Ovary (tissue), 9 donors: ENCODE data around the gene CRPPA. TPM values are rescaled to one million over a fixed set of nuclear protein-coding genes. Genes with fewer than 3 reads are reported as not detected.

Experiments used
- DNase-seq, 5 donors: peaks; one replicate each; pipeline ENCODE4 v3.0.0-alpha.2; 2019 to 2020
- H3K27ac ChIP-seq, 2 donors: fragments of 200-600 bp; one replicate each; pipeline versions ENCODE4 v1.5.1 to v1.8.0; 2019 to 2022
- H3K27me3 ChIP-seq: fragments of 200-600 bp; one replicate; pipeline ENCODE4 v1.8.0; 2022
- H3K36me3 ChIP-seq: fragments of 200-600 bp; sonication (generic); one replicate; pipeline ENCODE4 v1.5.1; 2019
- H3K4me1 ChIP-seq: one replicate; pipeline ENCODE4 v1.8.1; 2013; ENCODE audit warnings: mild to moderate bottlenecking, moderate library complexity; ENCODE audit not compliant: insufficient read depth
- H3K4me3 ChIP-seq: fragments of 200-600 bp; sonication (generic); one replicate; pipeline ENCODE4 v1.5.1; 2017
- H3K9me3 ChIP-seq, 2 donors: fragments of 200-600 bp in 1 of 2; sonication (generic) in 1 of 2; one replicate each; pipeline versions ENCODE4 v1.5.1 to v1.8.1; 2013 to 2019; ENCODE audit warnings: mild to moderate bottlenecking in 1 of 2, moderate library complexity in 1 of 2
- EP300 ChIP-seq: sonication (generic); formaldehyde crosslinking; IDR thresholded peaks from one replicate; pipeline ENCODE4 v1.6.1; 2017; ENCODE audit warnings: antibody characterized with exemption
- POLR2A ChIP-seq: fragments of 450-650 bp; IDR thresholded peaks from one replicate; pipeline ENCODE4 v1.6.1; 2017; ENCODE audit warnings: antibody characterized with exemption, mild to moderate bottlenecking, moderate library complexity
- WGBS, 3 donors: extraction: QIAGEN DNeasy Blood & Tissue Kit in 1 of 3; methylation state at CpG; one replicate each; pipeline versions ENCODE4 v1.1.5 to v1.1.7; 2013 to 2017; 5-methylcytosine and 5-hydroxymethylcytosine counted together
- intact Hi-C, 4 donors: fragments of 100-400 bp; cut with DNase I; formaldehyde crosslinking; loops; one replicate each; pipeline versions ENCODE4 v1.11.0 to v1.15.1; 2022 to 2023
- polyA plus RNA-seq, 2 donors: library from polyadenylated mRNA; stranded (reverse); fragments of 200-250 nt in 1 of 2; fragments of 350-450 nt in 1 of 2; fragmentation: Illumina TruSeq in 1 of 2; extraction: RNeasy Lipid Tissue Mini Kit (QIAGEN cat#74804) in 1 of 2; gene quantifications; one replicate each; pipeline ENCODE4 v1.2.3, GENCODE V29; 2013 to 2014
- total RNA-seq, 7 donors: library from RNA; depleted of rRNA in 2 of 7; stranded (reverse); fragments of >200 nt in 2 of 7; fragmentation: NEBNext Ultra II Directional in 3 of 7; extraction: Animal tissue kit (Norgen Biotek cat#: 25700) in 3 of 7; gene quantifications; one replicate each; pipeline versions ENCODE4 v1.1.0 to v1.2.4, GENCODE V29; 2016 to 2023
- TF ChIP-seq, protein P1 (sequence below), 3 donors: fragments of 450-650 bp in 2 of 3; fragments of 200-600 bp in 1 of 3; IDR thresholded peaks; one replicate each; pipeline versions ENCODE4 v1.5.1 to v1.8.0; 2016 to 2022; ENCODE audit warnings: antibody characterized with exemption in 3 of 3, mild to moderate bottlenecking in 1 of 3
- donor health status: DM: no; HTN: no; CAD: no; lungs with moderate emphysema.
- donor health status: DM: no; HTN: no; CAD: no.
- donor health status: Bipolar disorder and iron deficiency.
- donor health status: DM: yes; HTN: yes; CAD: no.
- donor health status: DM: no; HTN: no; CAD: no.
- donor health status: DM: yes; HTN: yes; CAD: no.

CRPPA gene
- total and polyA plus RNA-seq, 9 donors = 0.68 to 5.2 (median 3.2) TPM

DNA sequence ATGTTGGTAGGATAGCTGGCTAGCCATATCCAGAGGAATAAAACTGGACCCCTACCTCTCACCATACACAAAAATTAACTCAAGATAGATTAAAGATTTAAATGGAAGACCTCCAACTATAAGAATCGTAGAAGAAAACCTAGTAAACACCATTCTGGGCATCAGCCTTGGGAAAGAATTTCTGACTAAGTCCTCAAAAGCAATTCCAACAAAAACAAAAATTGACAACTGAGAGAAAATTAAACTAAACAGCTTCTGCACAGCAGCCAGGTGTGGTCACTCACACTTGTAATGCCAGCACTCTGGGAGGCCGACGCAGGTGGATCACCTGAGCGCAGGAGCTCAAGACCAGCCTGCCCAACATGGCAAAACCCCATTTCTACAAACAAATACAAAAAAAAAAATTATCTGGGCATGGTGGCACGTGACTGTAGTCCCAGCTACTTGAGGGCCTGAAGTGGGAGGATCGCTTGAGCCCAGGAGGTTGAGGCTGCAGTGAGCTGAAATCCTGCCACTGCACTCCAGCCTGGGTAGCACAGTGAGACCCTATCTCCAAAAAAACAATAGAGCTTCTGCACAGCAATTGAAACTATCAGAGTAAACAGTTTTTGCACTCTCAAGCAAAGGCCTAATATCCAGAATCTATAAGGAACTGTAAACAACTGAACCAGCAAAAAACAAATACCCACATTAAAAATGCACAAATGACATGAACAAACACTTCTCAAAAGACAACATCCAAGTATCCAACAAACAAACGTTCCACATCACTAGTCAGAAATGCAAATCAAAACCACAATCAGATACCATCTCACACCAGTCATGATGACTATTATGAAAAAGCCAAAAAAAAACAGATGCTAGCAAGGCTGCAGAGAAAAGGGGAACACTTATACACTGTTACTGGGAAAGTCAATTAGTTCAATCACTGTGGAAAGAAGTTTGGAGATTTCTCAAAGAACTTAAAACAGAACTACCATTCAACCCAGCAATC is 4.8 kb downstream of the CRPPA start:
- no peaks in the 10 kb centered on the region for H3K9me3 ChIP-seq
- H3K27me3 ChIP-seq = no peaks in the 10 kb centered on the region
- H3K4me3 ChIP-seq = no peak overlapping the region
- intact Hi-C loops = no loop called here
- TF ChIP-seq POLR2A (no peak), EP300 (no peak)
- TF ChIP-seq, protein P1, sequence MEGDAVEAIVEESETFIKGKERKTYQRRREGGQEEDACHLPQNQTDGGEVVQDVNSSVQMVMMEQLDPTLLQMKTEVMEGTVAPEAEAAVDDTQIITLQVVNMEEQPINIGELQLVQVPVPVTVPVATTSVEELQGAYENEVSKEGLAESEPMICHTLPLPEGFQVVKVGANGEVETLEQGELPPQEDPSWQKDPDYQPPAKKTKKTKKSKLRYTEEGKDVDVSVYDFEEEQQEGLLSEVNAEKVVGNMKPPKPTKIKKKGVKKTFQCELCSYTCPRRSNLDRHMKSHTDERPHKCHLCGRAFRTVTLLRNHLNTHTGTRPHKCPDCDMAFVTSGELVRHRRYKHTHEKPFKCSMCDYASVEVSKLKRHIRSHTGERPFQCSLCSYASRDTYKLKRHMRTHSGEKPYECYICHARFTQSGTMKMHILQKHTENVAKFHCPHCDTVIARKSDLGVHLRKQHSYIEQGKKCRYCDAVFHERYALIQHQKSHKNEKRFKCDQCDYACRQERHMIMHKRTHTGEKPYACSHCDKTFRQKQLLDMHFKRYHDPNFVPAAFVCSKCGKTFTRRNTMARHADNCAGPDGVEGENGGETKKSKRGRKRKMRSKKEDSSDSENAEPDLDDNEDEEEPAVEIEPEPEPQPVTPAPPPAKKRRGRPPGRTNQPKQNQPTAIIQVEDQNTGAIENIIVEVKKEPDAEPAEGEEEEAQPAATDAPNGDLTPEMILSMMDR (IDR thresholded peaks at IDR 0.05) = no peak
- H3K36me3 ChIP-seq = no peaks in the 10 kb centered on the region
- DNase-seq = no peak
- 79 to 87% (median 81%) methylated on average over 7 of the region's 7 CpGs for WGBS, 3 donors
- no peaks in the 10 kb centered on the region for H3K4me1 ChIP-seq
- H3K27ac ChIP-seq = no peak overlapping the region

- intact Hi-C loops = no loop called here
Observed at GRCh38 chr7:16412274-16413254, 8.8 kb downstream of the CRPPA start.

DNA sequence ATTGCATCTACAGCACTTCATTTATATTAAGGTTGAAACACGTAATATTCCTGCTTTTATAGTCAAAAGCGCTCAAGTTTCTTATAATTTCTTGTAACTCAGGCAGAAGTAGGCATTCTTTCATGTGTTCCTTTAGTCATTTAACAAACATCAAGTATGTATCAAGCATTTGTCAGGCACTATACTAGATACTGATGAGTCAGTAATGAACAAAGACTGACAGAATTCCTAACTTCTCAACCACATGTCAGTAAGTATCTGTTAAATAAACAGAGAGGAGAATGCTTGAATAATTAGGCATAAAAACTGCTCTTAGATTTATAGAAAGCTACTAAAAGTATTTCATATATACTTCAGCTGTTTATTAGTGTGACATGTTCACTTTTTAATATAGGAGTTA is 9.9 kb downstream of the CRPPA start:
- H3K36me3 ChIP-seq = no peaks in the 10 kb centered on the region
- H3K27me3 ChIP-seq = no peaks in the 10 kb centered on the region
- H3K4me1 ChIP-seq = no peaks in the 10 kb centered on the region
- H3K9me3 ChIP-seq = no peaks in the 10 kb centered on the region
- no peak overlapping the region for H3K27ac ChIP-seq
- DNase-seq = no peak
- H3K4me3 ChIP-seq = no peak overlapping the region
- intact Hi-C loops = no loop called here
- TF ChIP-seq POLR2A (no peak), EP300 (no peak)
- TF ChIP-seq, protein P1 (IDR thresholded peaks at IDR 0.05) = no peak
- 96 to 100% (median 98%) methylated on average over 2 of the region's 2 CpGs for WGBS, 3 donors

More at GRCh38 chr7:16412274-16413254, 8.8 kb downstream of the CRPPA start:
- H3K4me3 ChIP-seq = no peak overlapping the region
- H3K27ac ChIP-seq = no peak overlapping the region
- no peaks in the 10 kb centered on the region for H3K4me1 ChIP-seq
- TF ChIP-seq, protein P1 (IDR thresholded peaks at IDR 0.05) = no peak
- TF ChIP-seq EP300 = no peak
- H3K36me3 ChIP-seq = no peaks in the 10 kb centered on the region
- no peaks in the 10 kb centered on the region for H3K27me3 ChIP-seq
- no peaks in the 10 kb centered on the region for H3K9me3 ChIP-seq
- 68 to 84% (median 78%) methylated on average over 8 of the region's 8 CpGs for WGBS, 3 donors
- DNase-seq = no peak

DNA sequence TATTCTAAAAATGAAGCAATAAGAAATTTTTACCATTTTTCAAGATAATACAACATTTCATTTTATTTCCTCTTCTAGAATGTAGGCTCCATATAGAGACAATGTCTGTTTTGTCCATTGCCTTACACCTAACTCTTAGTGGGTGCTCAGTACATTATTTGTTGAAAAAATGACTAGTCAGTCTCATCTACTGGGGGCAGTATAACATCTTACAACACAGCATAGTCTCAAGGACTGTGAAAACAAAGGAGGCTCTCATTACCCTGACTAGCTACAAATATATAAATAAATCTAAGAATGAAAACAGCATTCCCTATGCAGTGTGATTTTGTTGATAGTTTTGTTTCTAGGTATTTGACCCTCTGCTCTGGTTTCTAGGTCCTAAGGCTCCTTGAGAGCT is 11.6 kb downstream of the CRPPA start:
- no peak for TF ChIP-seq EP300
- TF ChIP-seq POLR2A = no peak
- TF ChIP-seq, protein P1 (IDR thresholded peaks at IDR 0.05) = no peak
- no peaks in the 10 kb centered on the region for H3K36me3 ChIP-seq
- H3K4me3 ChIP-seq = no peak overlapping the region
- intact Hi-C loops = loop anchor here in 1 of 4 donors (5.0 kb wide), 1 partner anchor 283 kb away; no protein-coding TSS in a partner anchor
- H3K27me3 ChIP-seq = no peaks in the 10 kb centered on the region
- no peak overlapping the region for H3K27ac ChIP-seq
- DNase-seq = no peak
- no peaks in the 10 kb centered on the region for H3K9me3 ChIP-seq
- no peaks in the 10 kb centered on the region for H3K4me1 ChIP-seq
